ENCODE data around the gene USP10.

- TF ChIP-seq CTCF (IDR thresholded peaks at IDR 0.05; ENCODE audit: insufficient read depth, low read depth, low read length) (peak; percentile 88), EZH2 (IDR thresholded peaks at IDR 0.05; ENCODE audit: insufficient read depth, low read length) (no peak)
Measured at GRCh38 chr16:84754353-84754856, 54.6 kb downstream of the USP10 start.
